K562 treated with DMSO at 1 percent for 4 hours (cell line): Measurements from ENCODE around the gene FCHO2. TPM values are rescaled to one million over a fixed set of nuclear protein-coding genes. Genes with fewer than 3 reads are reported as not detected.

Source experiments
- total RNA-seq: library from RNA; unstranded; fragments of 300-600 nt; gene quantifications from 2 replicates; pipeline ENCODE4 v1.2.3, GENCODE V29; 2022; ENCODE audit not compliant: insufficient read depth

FCHO2 gene
- total RNA-seq = 3.8 and 6.1 TPM in 2 replicates

GRCh38 chr5:72955768-72956323 lies at the start of gene FCHO2:
Gene FCHO2, plus strand, starts transcription at chr5:72956041. Its CDS starts 56 bp downstream, at chr5:72956097.

GRCh38 chr5:73120222-73121118 lies 164.6 kb downstream of the FCHO2 start, which contains the start of gene TMEM171:
Gene TMEM171, plus strand, starts transcription at chr5:73120575. Its CDS starts 2,799 bp downstream, at chr5:73123374.

Other genes with a start within 250 kb of the FCHO2 start
- gene TNPO1, start 139.4 kb upstream of the FCHO2 start, total RNA-seq = 37.2 and 54.0 TPM in 2 replicates
- not detected in 2 replicates for gene TMEM171, start 164.5 kb downstream of the FCHO2 start, total RNA-seq
- gene TMEM174, start 217.2 kb downstream of the FCHO2 start, total RNA-seq = not detected in 2 replicates